Measurements from ENCODE around the gene CD2BP2.

DNA sequence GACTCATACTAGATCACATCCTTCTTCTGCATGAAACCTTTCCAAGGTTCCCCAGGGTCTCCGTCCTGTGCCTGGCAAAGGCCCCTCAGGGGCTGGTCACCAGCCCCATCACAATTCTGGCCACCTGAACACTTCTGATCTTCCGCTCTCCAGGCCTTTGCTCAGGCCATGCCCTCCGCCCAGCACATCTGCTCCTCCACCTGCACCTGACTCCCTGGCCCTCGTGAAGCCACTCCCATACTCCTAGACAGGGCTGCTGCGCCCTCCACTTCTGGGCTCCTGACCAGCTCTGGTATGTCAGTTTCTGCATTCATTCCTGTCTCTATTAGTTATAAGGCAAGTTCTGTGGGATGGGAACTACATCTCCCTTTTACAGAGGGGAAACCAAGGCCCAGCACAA, 17.6 kb upstream of the CD2BP2 start:
- TF ChIP-seq CTCF (conservative IDR thresholded peaks at IDR 0.05; ENCODE audit: low read depth, low read length) (no peak), EZH2 (IDR thresholded peaks at IDR 0.05; ENCODE audit: borderline replicate concordance, low read depth, low read length, poor library complexity, severe bottlenecking) (no peak)

Measured in A673 (cell line).